Transverse colon (tissue), 4 donors: ENCODE results near the gene ATG4A. TPM values are rescaled to one million over a fixed set of nuclear protein-coding genes. Genes with fewer than 3 reads are reported as not detected.

Source experiments
- DNase-seq: peaks from one replicate; pipeline ENCODE4 v3.0.0-alpha.2; 2019
- H3K27ac ChIP-seq, 4 donors: fragments of 200-600 bp; sonication (generic); 2 replicates each; pipeline ENCODE4 v1.5.1; 2016 to 2018; ENCODE audit warnings: inconsistent platforms in 4 of 4
- H3K27me3 ChIP-seq: fragments of 200-600 bp; sonication (generic); 2 replicates; pipeline ENCODE4 v1.5.1; 2017; ENCODE audit warnings: inconsistent platforms
- H3K36me3 ChIP-seq, 4 donors: fragments of 200-600 bp; sonication (generic); 2 replicates each; pipeline ENCODE4 v1.5.1; 2017 to 2019; ENCODE audit warnings: inconsistent platforms in 4 of 4
- H3K4me1 ChIP-seq, 4 donors: fragments of 200-600 bp; sonication (generic); 2 replicates each; pipeline ENCODE4 v1.5.1; 2017 to 2020; ENCODE audit warnings: inconsistent platforms in 4 of 4
- H3K4me3 ChIP-seq, 4 donors: fragments of 200-600 bp; sonication (generic); 1 replicate in 1 of 4; 2 replicates in 3 of 4; pipeline versions ENCODE4 v1.5.1 to v1.6.1; 2017 to 2019; ENCODE audit warnings: inconsistent platforms in 4 of 4
- H3K9me3 ChIP-seq, 2 donors: fragments of 200-600 bp; sonication (generic); 2 replicates each; pipeline ENCODE4 v1.5.1; 2017 to 2019; ENCODE audit warnings: inconsistent platforms in 2 of 2
- EP300 ChIP-seq: sonication (generic); formaldehyde crosslinking; IDR thresholded peaks from one replicate; pipeline ENCODE4 v1.6.1; 2017; ENCODE audit warnings: antibody characterized with exemption, low read depth
- POLR2A ChIP-seq: fragments of 450-650 bp; IDR thresholded peaks from one replicate; pipeline ENCODE4 v1.6.1; 2016; ENCODE audit warnings: antibody characterized with exemption, mild to moderate bottlenecking, moderate library complexity
- POLR2AphosphoS5 ChIP-seq, 3 donors: sonication (generic); formaldehyde crosslinking; IDR thresholded peaks; one replicate each; pipeline ENCODE4 v1.6.1; 2016; ENCODE audit warnings: antibody characterized with exemption in 3 of 3
- WGBS, 2 donors: methylation state at CpG; one replicate each; pipeline ENCODE4 v1.1.5; 2018; ENCODE audit warnings: low coverage in 1 of 2; 5-methylcytosine and 5-hydroxymethylcytosine counted together
- in situ Hi-C, 4 donors: fragments of 200-750 bp; cut with MboI; loops; one replicate each; pipeline versions ENCODE4 v1.15.0 to v1.15.1; 2017; ENCODE audit warnings: low sequenced_read_pairs in 3 of 4, low pct_ligation_motif_present in 1 of 4, low pct_unique_long_range_greater_than_20kb in 1 of 4
- intact Hi-C: fragments of 100-400 bp; cut with DNase I; formaldehyde crosslinking; loops from one replicate; pipeline ENCODE4 v1.15.1; 2023; ENCODE audit warnings: low total_unique reads
- total RNA-seq, 4 donors: library from RNA; depleted of rRNA; stranded (reverse); fragments of >200 nt; gene quantifications; one replicate each; pipeline ENCODE4 v1.1.0, GENCODE V29; 2016
- TF ChIP-seq, protein P1 (sequence below), 5 experiments: fragments of 200-600 bp in 3 of 5; fragments of 450-650 bp in 2 of 5; sonication (generic) in 3 of 5; IDR thresholded peaks; 1 replicate in 2 of 5; 2 replicates in 3 of 5; pipeline ENCODE4 v1.5.1; 2016 to 2017; ENCODE audit warnings: antibody characterized with exemption in 5 of 5, inconsistent platforms in 3 of 5, mild to moderate bottlenecking in 2 of 5, moderate library complexity in 1 of 5

Gene ATG4A
- total RNA-seq, 4 donors from 2014 or later: 3.2 to 20.9 (median 13.1) TPM

DNA sequence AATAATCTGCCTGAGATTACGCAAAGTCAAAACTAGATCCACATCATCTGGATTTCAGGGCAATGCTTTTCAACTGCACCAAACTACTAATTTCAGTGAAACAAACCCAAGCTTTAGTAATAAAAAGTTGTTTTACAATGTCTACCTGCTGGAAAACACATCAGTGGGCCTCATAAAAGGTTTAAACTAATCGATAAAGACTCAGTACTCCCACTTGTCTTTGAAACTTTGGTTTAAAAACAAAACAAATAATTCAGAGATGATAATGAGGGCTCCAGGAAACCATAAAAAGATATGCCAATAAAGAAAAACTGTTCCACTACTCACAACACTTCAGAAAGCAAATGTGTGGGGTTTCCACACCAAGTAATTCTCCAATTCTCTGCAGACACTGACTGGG lies 10.5 kb upstream of the ATG4A start:
- H3K4me1 ChIP-seq: no peaks in the 10 kb centered on the region
- intact Hi-C loops: no loop called here
- TF ChIP-seq, protein P1, sequence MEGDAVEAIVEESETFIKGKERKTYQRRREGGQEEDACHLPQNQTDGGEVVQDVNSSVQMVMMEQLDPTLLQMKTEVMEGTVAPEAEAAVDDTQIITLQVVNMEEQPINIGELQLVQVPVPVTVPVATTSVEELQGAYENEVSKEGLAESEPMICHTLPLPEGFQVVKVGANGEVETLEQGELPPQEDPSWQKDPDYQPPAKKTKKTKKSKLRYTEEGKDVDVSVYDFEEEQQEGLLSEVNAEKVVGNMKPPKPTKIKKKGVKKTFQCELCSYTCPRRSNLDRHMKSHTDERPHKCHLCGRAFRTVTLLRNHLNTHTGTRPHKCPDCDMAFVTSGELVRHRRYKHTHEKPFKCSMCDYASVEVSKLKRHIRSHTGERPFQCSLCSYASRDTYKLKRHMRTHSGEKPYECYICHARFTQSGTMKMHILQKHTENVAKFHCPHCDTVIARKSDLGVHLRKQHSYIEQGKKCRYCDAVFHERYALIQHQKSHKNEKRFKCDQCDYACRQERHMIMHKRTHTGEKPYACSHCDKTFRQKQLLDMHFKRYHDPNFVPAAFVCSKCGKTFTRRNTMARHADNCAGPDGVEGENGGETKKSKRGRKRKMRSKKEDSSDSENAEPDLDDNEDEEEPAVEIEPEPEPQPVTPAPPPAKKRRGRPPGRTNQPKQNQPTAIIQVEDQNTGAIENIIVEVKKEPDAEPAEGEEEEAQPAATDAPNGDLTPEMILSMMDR (IDR thresholded peaks at IDR 0.05): no peak
- no peak for TF ChIP-seq POLR2AphosphoS5 (IDR thresholded peaks at IDR 0.05)
- TF ChIP-seq POLR2A: no peak
- TF ChIP-seq EP300: no peak
- no peaks in the 10 kb centered on the region for H3K27me3 ChIP-seq
- 69 to 87% methylated on average over 2 of the region's 2 CpGs for WGBS, 2 donors
- H3K9me3 ChIP-seq: no peaks in the 10 kb centered on the region
- in situ Hi-C loops: no loop called here
- H3K36me3 ChIP-seq: no peaks in the 10 kb centered on the region
- H3K4me3 ChIP-seq: no peak overlapping the region
- DNase-seq: no peak
- no peak overlapping the region for H3K27ac ChIP-seq

DNA sequence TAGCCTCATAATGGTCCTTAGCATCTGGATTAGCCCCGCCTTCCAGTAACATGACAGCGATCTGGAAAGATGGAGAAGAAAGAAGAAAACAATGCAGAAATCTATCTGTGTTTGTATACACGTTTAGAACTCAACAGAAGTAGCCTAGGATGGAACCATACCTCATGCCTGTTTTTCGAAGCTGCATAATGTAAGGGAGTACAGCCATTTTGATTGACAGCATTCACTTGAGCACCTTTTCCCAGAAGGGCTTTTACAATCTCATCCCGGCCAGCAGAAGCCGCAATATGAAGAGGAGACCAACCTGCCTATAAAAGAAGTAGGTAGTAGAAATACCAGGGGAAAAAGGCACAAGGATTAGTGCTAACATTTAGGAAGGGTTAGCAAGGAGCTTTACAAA lies 3.8 kb upstream of the ATG4A start:
- intact Hi-C loops: no loop called here
- H3K27ac ChIP-seq: no peak overlapping the region
- WGBS, 2 donors: 77% methylated on average over 6 of the region's 6 CpGs; no CpG with 5 or more reads in 1 of the 2 donors
- H3K4me3 ChIP-seq: no peak overlapping the region
- no peak for DNase-seq
- H3K4me1 ChIP-seq: peaks cover 0 to 22% (median 4%) of the 10 kb centered on the region in 4 donors
- no peaks in the 10 kb centered on the region for H3K9me3 ChIP-seq
- H3K27me3 ChIP-seq: no peaks in the 10 kb centered on the region
- no peak for TF ChIP-seq EP300
- TF ChIP-seq POLR2AphosphoS5 (IDR thresholded peaks at IDR 0.05): no peak
- TF ChIP-seq POLR2A: no peak
- in situ Hi-C loops: no loop called here
- no peaks in the 10 kb centered on the region for H3K36me3 ChIP-seq

DNA sequence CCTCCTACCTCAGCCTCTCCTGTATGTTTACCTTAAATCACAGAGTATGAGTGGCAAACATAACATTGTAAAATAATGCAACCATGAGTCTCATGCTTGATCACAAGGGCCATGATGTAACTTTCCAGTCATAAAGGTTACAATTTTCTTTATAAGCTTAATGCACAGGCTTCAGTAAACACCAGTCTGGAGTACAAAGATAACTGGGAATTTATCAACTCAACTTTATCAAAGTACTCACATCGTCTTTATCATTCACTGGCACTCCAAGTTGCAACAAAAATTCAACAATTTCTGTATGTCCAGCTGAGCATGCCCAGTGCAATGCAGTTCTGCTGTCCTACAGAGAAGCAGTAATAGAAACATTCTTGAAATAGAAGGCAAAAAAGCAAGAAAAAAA lies 3.1 kb upstream of the ATG4A start:
- H3K27me3 ChIP-seq: no peaks in the 10 kb centered on the region
- no peak overlapping the region for H3K4me3 ChIP-seq
- no peaks in the 10 kb centered on the region for H3K9me3 ChIP-seq
- no peak for DNase-seq
- intact Hi-C loops (no loop called here), in situ Hi-C loops (no loop called here)
- no peak for TF ChIP-seq EP300
- TF ChIP-seq, protein P1 (IDR thresholded peaks at IDR 0.05): no peak
- TF ChIP-seq POLR2AphosphoS5 (IDR thresholded peaks at IDR 0.05): no peak
- no peak for TF ChIP-seq POLR2A
- WGBS, 2 donors: 40 to 44% methylated on average over 1 of the region's 1 CpG
- H3K36me3 ChIP-seq: no peaks in the 10 kb centered on the region
- H3K27ac ChIP-seq: no peak overlapping the region
- H3K4me1 ChIP-seq: peaks cover 0 to 22% (median 4%) of the 10 kb centered on the region in 4 donors

DNA sequence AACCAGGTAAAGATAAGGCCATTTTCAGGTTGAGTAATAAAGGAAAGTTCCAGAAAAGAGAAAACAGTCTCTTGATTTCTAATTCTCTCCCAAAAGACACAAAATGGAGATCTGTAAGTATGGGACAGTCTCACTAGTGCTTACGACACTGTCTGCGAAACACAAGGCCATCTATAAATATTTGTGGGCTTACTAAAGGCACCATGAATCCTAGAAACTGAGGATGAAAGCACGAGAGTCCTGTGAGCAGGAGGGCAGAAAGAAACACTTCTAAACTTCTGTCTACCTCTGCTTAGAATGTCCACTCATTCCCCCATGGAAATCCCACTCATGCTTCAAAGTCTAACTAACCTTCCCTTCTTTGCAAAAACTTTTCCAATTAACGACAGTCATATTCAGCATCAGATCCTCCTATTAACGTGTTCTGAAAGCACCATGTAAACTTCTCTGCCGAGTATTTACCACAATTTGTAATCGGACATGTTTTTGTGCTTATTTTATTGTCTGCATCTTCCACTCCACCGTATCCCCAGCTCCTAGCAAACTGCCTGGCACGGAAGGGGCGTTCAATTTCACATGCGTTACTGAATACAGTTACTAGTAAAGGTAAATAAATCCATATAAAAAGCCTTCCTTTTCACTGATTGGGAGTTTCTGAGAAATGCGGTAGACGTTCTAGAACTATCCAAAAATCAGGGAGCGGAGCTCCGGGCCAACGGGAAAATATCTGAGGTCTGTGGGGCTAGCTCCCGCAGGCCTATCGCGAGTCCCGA lies 901 bp upstream of the ATG4A start:
- H3K36me3 ChIP-seq: no peaks in the 10 kb centered on the region
- H3K27ac ChIP-seq: peak overlapping the region; percentile 82 to 94 (median 88)
- H3K4me3 ChIP-seq: peak overlapping the region; percentile 50 to 73 (median 57)
- no peak for DNase-seq
- no peak for TF ChIP-seq POLR2AphosphoS5 (IDR thresholded peaks at IDR 0.05)
- no peak for TF ChIP-seq EP300
- no peak for TF ChIP-seq POLR2A
- TF ChIP-seq, protein P1 (IDR thresholded peaks at IDR 0.05): no peak
- peaks cover 0 to 22% (median 4%) of the 10 kb centered on the region in 4 donors for H3K4me1 ChIP-seq
- H3K9me3 ChIP-seq: no peaks in the 10 kb centered on the region
- intact Hi-C loops (no loop called here), in situ Hi-C loops (no loop called here)
- WGBS, 2 donors: 8 to 47% methylated on average over 3 to 20 of the region's 20 CpGs
- H3K27me3 ChIP-seq: no peaks in the 10 kb centered on the region
